ENCODE measurements around the gene CNPY3. TPM values are rescaled to one million over a fixed set of nuclear protein-coding genes. Genes with fewer than 3 reads are reported as not detected.
A peak's percentile ranks its signal among the peaks of the same experiment; 100 is the strongest.
"Not testable (repeated sequence)": the region's sequence is repeated elsewhere in the genome, so short reads cannot be mapped to it uniquely, and the experiment has no call there.

Gene CNPY3
- total RNA-seq, 1 donor from 2014 or later: 53.1 TPM

- Mint-ChIP-seq H3K4me1 (ENCODE audit: low read depth) (peaks cover 8% of the 10 kb centered on the region), H3K27ac (no peak overlapping the region), H3K9me3 (no peaks in the 10 kb centered on the region), H3K36me3 (ENCODE audit: low read depth) (peaks cover 3% of the 10 kb centered on the region), H3K4me3 (ENCODE audit: low read depth) (no peak overlapping the region), H3K27me3 (ENCODE audit: low read depth) (no peaks in the 10 kb centered on the region)
- no peak for DNase-seq (ENCODE audit: low spot score)
- intact Hi-C loops (cut with micrococcal nuclease): loop anchor here (5.0 to 10.0 kb wide), 2 partner anchors 129 to 502 kb away; partner anchors contain the start of genes ABCC10, CUL7, KLC4 and MRPL2
Observed at GRCh38 chr6:42925248-42925857, 3.9 kb upstream of the CNPY3 start.

- DNase-seq (ENCODE audit: low spot score): peak; percentile 52
- H3K9me3 Mint-ChIP-seq: no peaks in the 10 kb centered on the region
- H3K36me3 Mint-ChIP-seq (ENCODE audit: low read depth): peaks cover 38% of the 10 kb centered on the region
- H3K4me3 Mint-ChIP-seq (ENCODE audit: low read depth): peak overlapping the region; percentile 96
- H3K27me3 Mint-ChIP-seq (ENCODE audit: low read depth): no peaks in the 10 kb centered on the region
- intact Hi-C loops (cut with micrococcal nuclease): loop anchor here (1.0 to 10.0 kb wide), 9 partner anchors 29 to 699 kb away; partner anchors contain the start of genes ABCC10, CUL7, GTPBP2 and KLC4
- peaks cover 34% of the 10 kb centered on the region for H3K4me1 Mint-ChIP-seq (ENCODE audit: low read depth)
- peak overlapping the region; percentile 91 for H3K27ac Mint-ChIP-seq
Observed at GRCh38 chr6:42929821-42930360, 611 bp downstream of the CNPY3 start.

- Mint-ChIP-seq H3K4me1 (ENCODE audit: low read depth) (peaks cover 34% of the 10 kb centered on the region), H3K27ac (no peak overlapping the region), H3K9me3 (no peaks in the 10 kb centered on the region), H3K27me3 (ENCODE audit: low read depth) (no peaks in the 10 kb centered on the region), H3K4me3 (ENCODE audit: low read depth) (peak overlapping the region; percentile 11), H3K36me3 (ENCODE audit: low read depth) (peaks cover 62% of the 10 kb centered on the region)
- DNase-seq (ENCODE audit: low spot score): no peak
- intact Hi-C loops (cut with micrococcal nuclease): no loop called here
Observed at GRCh38 chr6:42932412-42932811, 3.1 kb downstream of the CNPY3 start.

GRCh38 chr6:42933205-42933604, 3.9 kb downstream of the CNPY3 start:
- Mint-ChIP-seq H3K4me1 (ENCODE audit: low read depth) (peaks cover 33% of the 10 kb centered on the region), H3K27ac (no peak overlapping the region), H3K36me3 (ENCODE audit: low read depth) (peaks cover 70% of the 10 kb centered on the region), H3K27me3 (ENCODE audit: low read depth) (no peaks in the 10 kb centered on the region), H3K4me3 (ENCODE audit: low read depth) (no peak overlapping the region), H3K9me3 (no peaks in the 10 kb centered on the region)
- DNase-seq (ENCODE audit: low spot score): no peak
- intact Hi-C loops (cut with micrococcal nuclease): no loop called here

GRCh38 chr6:42935322-42935721, 6.0 kb downstream of the CNPY3 start:
- H3K36me3 Mint-ChIP-seq (ENCODE audit: low read depth): peaks cover 82% of the 10 kb centered on the region
- no peak overlapping the region for H3K4me3 Mint-ChIP-seq (ENCODE audit: low read depth)
- intact Hi-C loops (cut with micrococcal nuclease): no loop called here
- peaks cover 26% of the 10 kb centered on the region for H3K4me1 Mint-ChIP-seq (ENCODE audit: low read depth)
- H3K9me3 Mint-ChIP-seq: no peaks in the 10 kb centered on the region
- DNase-seq (ENCODE audit: low spot score): no peak
- no peak overlapping the region for H3K27ac Mint-ChIP-seq
- no peaks in the 10 kb centered on the region for H3K27me3 Mint-ChIP-seq (ENCODE audit: low read depth)

- H3K36me3 Mint-ChIP-seq (ENCODE audit: low read depth): peaks cover 84% of the 10 kb centered on the region
- no peak overlapping the region for H3K27ac Mint-ChIP-seq
- no peaks in the 10 kb centered on the region for H3K27me3 Mint-ChIP-seq (ENCODE audit: low read depth)
- no peak for DNase-seq (ENCODE audit: low spot score)
- intact Hi-C loops (cut with micrococcal nuclease): no loop called here
- H3K4me1 Mint-ChIP-seq (ENCODE audit: low read depth): peaks cover 18% of the 10 kb centered on the region
- no peaks in the 10 kb centered on the region for H3K9me3 Mint-ChIP-seq
- H3K4me3 Mint-ChIP-seq (ENCODE audit: low read depth): no peak overlapping the region
Observed at GRCh38 chr6:42936398-42936797, 7.1 kb downstream of the CNPY3 start.

GRCh38 chr6:42937548-42938427, 8.5 kb downstream of the CNPY3 start:
- no peak for DNase-seq (ENCODE audit: low spot score)
- Mint-ChIP-seq H3K27me3 (ENCODE audit: low read depth) (no peaks in the 10 kb centered on the region), H3K27ac (no peak overlapping the region), H3K4me1 (ENCODE audit: low read depth) (peaks cover 7% of the 10 kb centered on the region), H3K9me3 (no peaks in the 10 kb centered on the region), H3K4me3 (ENCODE audit: low read depth) (no peak overlapping the region), H3K36me3 (ENCODE audit: low read depth) (peaks cover 77% of the 10 kb centered on the region)
- intact Hi-C loops (cut with micrococcal nuclease): no loop called here

GRCh38 chr6:42938428-42938796, 9.1 kb downstream of the CNPY3 start:
- Mint-ChIP-seq H3K36me3 (ENCODE audit: low read depth) (peaks cover 74% of the 10 kb centered on the region), H3K27me3 (ENCODE audit: low read depth) (no peaks in the 10 kb centered on the region), H3K9me3 (no peaks in the 10 kb centered on the region), H3K4me1 (ENCODE audit: low read depth) (peaks cover under 1% of the 10 kb centered on the region), H3K4me3 (ENCODE audit: low read depth) (no peak overlapping the region), H3K27ac (no peak overlapping the region)
- DNase-seq (ENCODE audit: low spot score): no peak
- intact Hi-C loops (cut with micrococcal nuclease): no loop called here

- Mint-ChIP-seq H3K27me3 (ENCODE audit: low read depth) (no peaks in the 10 kb centered on the region), H3K27ac (no peak overlapping the region), H3K36me3 (ENCODE audit: low read depth) (peaks cover 69% of the 10 kb centered on the region), H3K4me1 (ENCODE audit: low read depth) (no peaks in the 10 kb centered on the region), H3K4me3 (ENCODE audit: low read depth) (no peak overlapping the region), H3K9me3 (no peaks in the 10 kb centered on the region)
- DNase-seq (ENCODE audit: low spot score): no peak
- intact Hi-C loops (cut with micrococcal nuclease): no loop called here
Observed at GRCh38 chr6:42938987-42939809, 9.9 kb downstream of the CNPY3 start.

- H3K4me1 Mint-ChIP-seq (ENCODE audit: low read depth): no peaks in the 10 kb centered on the region
- H3K9me3 Mint-ChIP-seq: no peaks in the 10 kb centered on the region
- no peak overlapping the region for H3K4me3 Mint-ChIP-seq (ENCODE audit: low read depth)
- H3K27me3 Mint-ChIP-seq (ENCODE audit: low read depth): no peaks in the 10 kb centered on the region
- no peak overlapping the region for H3K27ac Mint-ChIP-seq
- DNase-seq (ENCODE audit: low spot score): no peak
- intact Hi-C loops (cut with micrococcal nuclease): no loop called here
- H3K36me3 Mint-ChIP-seq (ENCODE audit: low read depth): peaks cover 63% of the 10 kb centered on the region
Observed at GRCh38 chr6:42939810-42940167, 10.5 kb downstream of the CNPY3 start.

- Mint-ChIP-seq H3K4me3 (ENCODE audit: low read depth) (no peak overlapping the region), H3K9me3 (no peaks in the 10 kb centered on the region), H3K27ac (no peak overlapping the region), H3K27me3 (ENCODE audit: low read depth) (no peaks in the 10 kb centered on the region), H3K4me1 (ENCODE audit: low read depth) (no peaks in the 10 kb centered on the region), H3K36me3 (ENCODE audit: low read depth) (peaks cover 59% of the 10 kb centered on the region)
- intact Hi-C loops (cut with micrococcal nuclease): no loop called here
- no peak for DNase-seq (ENCODE audit: low spot score)
Observed at GRCh38 chr6:42940493-42941045, 11.3 kb downstream of the CNPY3 start.

GRCh38 chr6:42941356-42941755, 12.1 kb downstream of the CNPY3 start:
- H3K4me3 Mint-ChIP-seq (ENCODE audit: low read depth); intact Hi-C loops (cut with micrococcal nuclease); DNase-seq (ENCODE audit: low spot score); H3K27ac Mint-ChIP-seq; H3K27me3 Mint-ChIP-seq (ENCODE audit: low read depth); H3K9me3 Mint-ChIP-seq; H3K4me1 Mint-ChIP-seq (ENCODE audit: low read depth): not testable (repeated sequence)
- peaks cover 51% of the 10 kb centered on the region for H3K36me3 Mint-ChIP-seq (ENCODE audit: low read depth)
